ENCODE results near the gene IL1B. TPM values are rescaled to one million over a fixed set of nuclear protein-coding genes. Genes with fewer than 3 reads are reported as not detected.

Gene IL1B
- total RNA-seq, 1 experiment from 2014 or later = not detected

DNA sequence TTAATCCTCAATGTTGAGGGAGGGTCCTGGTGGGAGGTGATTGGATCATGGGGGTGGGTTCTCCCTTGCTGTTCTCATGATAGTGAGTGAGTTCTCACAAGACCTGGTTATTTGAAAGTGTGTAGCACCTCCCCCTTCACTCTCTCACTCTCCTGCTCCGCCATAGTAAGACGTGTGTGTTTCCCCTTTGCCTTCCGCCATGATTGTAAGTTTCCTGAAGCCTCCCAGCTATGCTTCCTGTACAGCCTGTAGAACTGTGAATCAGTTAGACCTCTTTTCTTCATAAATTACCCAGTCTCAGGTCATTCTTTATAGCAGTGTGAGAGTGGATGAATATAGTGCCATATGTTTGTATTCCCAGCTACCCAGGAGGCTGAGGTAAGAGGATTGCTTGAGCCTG, 9.6 kb downstream of the IL1B start:
- no TSS peak for BruUV-seq (replicated peaks)
- ChIA-PET POLR2A (no interaction called here), CTCF (no interaction called here)
- Histone ChIP-seq H3K9me3 (ENCODE audit: control insufficient read depth, insufficient read depth, low read depth, low read length) (no peaks in the 10 kb centered on the region), H3K36me3 (ENCODE audit: control insufficient read depth, insufficient read depth, low read length) (no peaks in the 10 kb centered on the region), H3K4me1 (ENCODE audit: control insufficient read depth, insufficient read depth, low read length) (no peaks in the 10 kb centered on the region), H3K27me3 (ENCODE audit: control insufficient read depth, insufficient read depth, low read length) (no peaks in the 10 kb centered on the region), H3K27ac (ENCODE audit: low read length) (no peak overlapping the region), H3K4me3 (ENCODE audit: low read depth in 2 of 2, low read length in 2 of 2) (no peak overlapping the region)
- in situ Hi-C loops (cut with HindIII; ENCODE audit: low pct_unique_long_range_greater_than_20kb, low sequenced_read_pairs) (no loop called here), intact Hi-C loops (cut with micrococcal nuclease; ENCODE audit: unreplicated experiment) (no loop called here)
- ATAC-seq = no peak
- no peak for TF ChIP-seq TCF7L2 (IDR thresholded peaks at IDR 0.05; ENCODE audit: low read depth, low read length)
- TF ChIP-seq SIN3A (IDR thresholded peaks at IDR 0.05; ENCODE audit: borderline replicate concordance, insufficient read depth, low read depth, low read length) = no peak
- TF ChIP-seq POLR2AphosphoS5 (IDR thresholded peaks at IDR 0.05; ENCODE audit: low read depth, low read length) = no peak
- no peak for TF ChIP-seq CTCF (IDR thresholded peaks at IDR 0.05)
- TF ChIP-seq REST (IDR thresholded peaks at IDR 0.05; ENCODE audit: insufficient read depth in 1 of 2, low read depth in 2 of 2, low read length in 1 of 2) = no peak
- DNase-seq (ENCODE audit: low read depth, low spot score) = no peak

- no peaks in the 10 kb centered on the region for H3K9me3 ChIP-seq (ENCODE audit: control insufficient read depth, insufficient read depth, low read depth, low read length)
- H3K4me1 ChIP-seq (ENCODE audit: control insufficient read depth, insufficient read depth, low read length) = no peaks in the 10 kb centered on the region
- no peak for TF ChIP-seq CTCF (IDR thresholded peaks at IDR 0.05)
- DNase-seq (ENCODE audit: low read depth, low spot score) = no peak
- no peaks in the 10 kb centered on the region for H3K27me3 ChIP-seq (ENCODE audit: control insufficient read depth, insufficient read depth, low read length)
- H3K27ac ChIP-seq (ENCODE audit: low read length) = no peak overlapping the region
- H3K36me3 ChIP-seq (ENCODE audit: control insufficient read depth, insufficient read depth, low read length) = no peaks in the 10 kb centered on the region
- BruUV-seq (replicated peaks) = no TSS peak
- ChIA-PET POLR2A (no interaction called here), CTCF (no interaction called here)
- in situ Hi-C loops (cut with HindIII; ENCODE audit: low pct_unique_long_range_greater_than_20kb, low sequenced_read_pairs) (no loop called here), intact Hi-C loops (cut with micrococcal nuclease; ENCODE audit: unreplicated experiment) (no loop called here)
- H3K4me3 ChIP-seq (ENCODE audit: low read depth in 2 of 2, low read length in 2 of 2) = no peak overlapping the region
- ATAC-seq = no peak
Observed at GRCh38 chr2:112825706-112826105, 10.9 kb downstream of the IL1B start.

- no peak overlapping the region for H3K27ac ChIP-seq (ENCODE audit: low read length)
- in situ Hi-C loops (cut with HindIII; ENCODE audit: low pct_unique_long_range_greater_than_20kb, low sequenced_read_pairs) (no loop called here), intact Hi-C loops (cut with micrococcal nuclease; ENCODE audit: unreplicated experiment) (no loop called here)
- no peaks in the 10 kb centered on the region for H3K9me3 ChIP-seq (ENCODE audit: control insufficient read depth, insufficient read depth, low read depth, low read length)
- no peak overlapping the region for H3K4me3 ChIP-seq (ENCODE audit: low read depth in 2 of 2, low read length in 2 of 2)
- TF ChIP-seq CTCF (IDR thresholded peaks at IDR 0.05) (no peak), POLR2AphosphoS5 (IDR thresholded peaks at IDR 0.05; ENCODE audit: low read depth, low read length) (no peak), SIN3A (IDR thresholded peaks at IDR 0.05; ENCODE audit: borderline replicate concordance, insufficient read depth, low read depth, low read length) (no peak), TCF7L2 (IDR thresholded peaks at IDR 0.05; ENCODE audit: low read depth, low read length) (no peak), REST (IDR thresholded peaks at IDR 0.05; ENCODE audit: insufficient read depth in 1 of 2, low read depth in 2 of 2, low read length in 1 of 2) (no peak)
- H3K27me3 ChIP-seq (ENCODE audit: control insufficient read depth, insufficient read depth, low read length) = no peaks in the 10 kb centered on the region
- ATAC-seq = no peak
- DNase-seq (ENCODE audit: low read depth, low spot score) = no peak
- BruUV-seq (replicated peaks) = no TSS peak
- CTCF ChIA-PET = no interaction called here
- no peaks in the 10 kb centered on the region for H3K4me1 ChIP-seq (ENCODE audit: control insufficient read depth, insufficient read depth, low read length)
- POLR2A ChIA-PET = no interaction called here
- H3K36me3 ChIP-seq (ENCODE audit: control insufficient read depth, insufficient read depth, low read length) = no peaks in the 10 kb centered on the region
Observed at GRCh38 chr2:112824694-112825085, 11.9 kb downstream of the IL1B start.
